Left kidney (tissue), 2 donors: ENCODE data around the gene MCAM. TPM values are rescaled to one million over a fixed set of nuclear protein-coding genes. Genes with fewer than 3 reads are reported as not detected.

Source experiments
- DNase-seq: peaks from one replicate; pipeline ENCODE4 v3.0.0-alpha.2; 2013
- polyA plus RNA-seq: library from polyadenylated mRNA; unstranded; fragments of 120-200 nt; gene quantifications from one replicate; pipeline ENCODE4 v1.2.1, GENCODE V29; 2013; ENCODE audit not compliant: insufficient read length

Gene MCAM
- polyA plus RNA-seq, 1 donor: 42.5 TPM

DNA sequence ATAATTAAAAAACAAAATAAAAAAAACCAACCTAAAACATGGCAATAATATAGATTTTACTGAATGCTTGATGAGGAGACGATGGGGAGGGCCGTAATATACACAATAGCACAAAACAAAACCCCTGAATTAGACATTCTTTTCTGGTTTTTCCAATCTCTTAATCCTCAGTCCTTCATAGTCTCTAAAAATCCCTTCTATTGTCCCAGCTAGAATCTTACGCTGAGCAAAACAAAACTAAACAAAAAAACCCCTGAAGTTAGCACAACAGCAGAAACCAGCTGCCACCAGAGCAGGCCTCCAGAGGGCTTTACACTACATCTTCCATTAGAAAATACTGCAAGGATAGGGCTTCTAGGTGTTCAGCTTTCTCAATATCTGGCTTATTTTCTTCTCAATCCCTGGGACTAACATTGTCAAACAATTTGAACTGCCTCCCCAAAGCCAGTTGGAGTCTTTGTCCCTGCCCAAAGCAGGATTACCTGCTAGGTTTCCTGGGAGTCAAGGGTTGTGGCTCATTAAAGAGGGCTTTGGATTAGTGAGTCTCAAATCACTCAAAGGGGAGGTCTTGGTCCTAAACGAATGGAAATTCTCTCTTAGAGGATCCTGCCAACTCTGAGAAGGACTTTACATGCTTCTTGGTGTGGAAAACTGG is 15.3 kb upstream of the MCAM start:
- no peak for DNase-seq

DNA sequence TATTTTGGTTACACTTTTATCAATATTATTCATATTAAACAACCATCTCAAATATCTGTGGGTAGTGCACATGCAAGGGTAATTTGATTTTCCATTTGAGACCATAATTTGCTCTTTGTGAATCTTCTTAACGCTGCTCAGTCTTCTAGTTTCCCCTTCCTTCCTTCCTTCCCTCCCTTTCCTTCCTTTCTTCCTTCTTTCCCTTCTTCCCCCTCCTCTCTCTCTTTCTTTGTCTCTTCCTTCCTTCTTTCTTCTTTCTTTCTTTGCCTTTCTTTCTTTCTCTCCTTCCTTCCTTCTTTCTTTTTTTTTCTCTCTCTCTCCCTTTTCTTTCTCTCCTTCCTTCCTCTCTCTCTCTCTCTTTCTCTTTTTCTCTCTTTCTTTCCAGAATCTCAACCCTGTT is 13.3 kb upstream of the MCAM start:
- no peak for DNase-seq

- DNase-seq: no peak
Measured at GRCh38 chr11:119329320-119329719, 12.4 kb upstream of the MCAM start.

DNA sequence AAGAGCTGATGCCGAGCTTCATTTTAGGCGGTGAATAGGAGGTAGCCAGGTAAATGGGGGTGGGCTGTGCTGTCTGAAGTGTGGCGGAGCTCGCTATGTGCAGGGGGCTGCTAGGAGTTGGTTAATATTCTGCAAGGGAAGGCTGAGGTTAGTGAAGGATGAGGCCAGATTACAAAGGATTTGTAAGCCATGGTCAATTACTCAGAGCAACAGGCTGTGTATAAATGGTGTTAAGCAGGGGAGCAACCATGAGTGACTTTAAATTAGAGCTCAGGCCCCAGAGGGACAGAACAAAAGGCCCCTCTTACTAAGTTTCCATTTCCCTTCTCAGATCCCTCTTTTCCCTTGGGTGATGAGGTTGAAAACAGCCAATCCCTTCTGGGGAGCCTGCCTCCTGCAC is 7.3 kb upstream of the MCAM start:
- DNase-seq: no peak

DNA sequence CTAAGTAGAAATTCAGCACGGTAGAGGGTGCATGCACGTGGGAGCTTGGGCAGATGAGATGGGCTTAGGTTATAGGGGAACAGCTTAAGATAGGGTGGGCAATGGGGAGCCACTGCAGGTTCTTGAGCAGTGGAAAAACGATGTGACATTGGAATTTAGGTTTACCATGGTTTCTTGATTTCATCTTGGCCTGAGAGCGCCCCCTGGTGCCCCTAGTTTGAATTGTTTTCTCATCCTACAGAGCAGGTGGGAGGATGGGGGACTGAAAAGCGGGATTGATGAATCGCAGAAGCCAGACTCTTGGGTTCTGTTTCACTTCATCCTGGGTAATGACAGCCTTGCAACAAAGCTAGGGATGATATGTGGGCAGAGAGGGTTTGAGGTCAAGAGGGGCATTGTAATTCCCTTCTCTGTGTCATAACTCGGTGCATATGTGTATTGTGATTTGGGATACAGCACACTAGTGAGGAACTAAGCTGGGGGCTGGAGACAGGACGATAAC is 6.7 kb upstream of the MCAM start:
- peak; percentile 86 for DNase-seq

GRCh38 chr11:119322921-119323531 is 6.1 kb upstream of the MCAM start:
- no peak for DNase-seq

- DNase-seq: no peak
Measured at GRCh38 chr11:119322360-119322739, 5.4 kb upstream of the MCAM start.

GRCh38 chr11:119320776-119321524 is 4.0 kb upstream of the MCAM start:
- DNase-seq: peak; percentile 67

GRCh38 chr11:119320240-119320775 is 3.4 kb upstream of the MCAM start:
- DNase-seq: no peak

DNA sequence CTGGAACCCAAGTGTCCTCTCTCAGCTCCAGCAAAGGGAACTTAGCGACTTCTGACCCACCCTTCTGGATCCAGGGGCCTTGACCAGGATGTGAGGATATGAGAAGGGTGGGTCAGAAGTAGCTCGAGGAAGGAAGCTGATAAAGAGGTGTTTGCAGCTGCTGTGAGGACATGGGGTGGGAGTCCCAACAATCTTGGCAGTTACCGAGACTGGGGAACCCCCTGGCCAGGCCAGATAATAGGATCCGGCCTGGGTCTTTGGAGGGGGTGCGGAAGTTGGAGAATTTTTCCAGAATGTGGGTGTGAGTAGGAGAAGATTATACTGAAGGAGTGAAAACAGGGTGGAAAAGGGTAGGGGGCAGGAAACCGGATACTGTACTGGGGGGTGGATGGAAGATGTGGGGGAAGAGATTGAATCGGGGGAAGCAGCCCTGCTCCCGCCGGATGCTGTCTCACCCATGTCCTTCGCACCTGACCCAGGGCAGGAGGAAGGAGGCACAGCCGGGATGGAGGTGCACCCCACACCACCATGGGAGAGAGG is 2.8 kb upstream of the MCAM start:
- DNase-seq: no peak

GRCh38 chr11:119319136-119319699 is 2.3 kb upstream of the MCAM start:
- DNase-seq: no peak

DNA sequence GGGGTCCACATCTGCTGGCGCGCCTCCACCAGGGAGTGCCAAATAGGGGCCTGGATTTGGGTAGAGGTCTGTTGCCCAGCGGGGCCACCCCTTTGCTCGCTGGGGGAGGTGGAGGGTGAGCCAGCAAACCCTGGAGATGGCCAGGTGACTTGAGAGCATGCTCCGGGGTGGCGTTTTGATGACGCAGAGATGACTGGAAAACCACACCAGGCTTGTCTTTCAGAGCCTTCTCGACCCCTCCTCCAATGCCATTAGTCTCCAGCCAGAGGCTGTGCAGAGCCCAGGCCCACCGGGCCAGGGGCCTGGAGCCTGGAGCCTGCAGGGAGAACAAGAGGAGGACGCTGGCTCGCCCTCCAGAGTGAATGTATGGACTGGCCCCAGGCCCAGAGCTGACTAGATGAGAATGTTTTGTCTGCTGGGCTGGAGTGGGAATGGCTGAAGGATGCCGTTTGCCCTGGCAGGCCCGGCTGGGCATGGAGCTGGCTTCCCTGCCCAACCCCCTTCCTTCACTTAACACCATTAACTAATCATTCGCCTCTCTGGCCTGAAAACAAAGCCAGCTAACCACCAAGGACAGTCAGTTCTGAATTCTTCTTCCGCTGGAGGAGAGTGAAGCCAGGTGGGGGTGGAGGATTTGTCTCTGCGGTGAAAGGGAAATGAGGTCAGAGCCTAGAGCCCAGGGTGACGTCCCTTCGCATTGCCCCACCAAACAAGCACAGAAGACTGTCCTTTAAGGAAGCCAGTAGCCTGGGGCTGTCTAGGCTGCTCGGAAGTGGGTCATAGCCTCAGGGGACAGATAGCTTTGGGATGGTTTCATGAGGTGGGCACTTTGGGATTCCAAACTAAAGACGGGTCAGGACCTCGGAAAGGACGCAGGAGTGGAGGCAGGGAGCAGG is 1.6 kb upstream of the MCAM start:
- no peak for DNase-seq

DNA sequence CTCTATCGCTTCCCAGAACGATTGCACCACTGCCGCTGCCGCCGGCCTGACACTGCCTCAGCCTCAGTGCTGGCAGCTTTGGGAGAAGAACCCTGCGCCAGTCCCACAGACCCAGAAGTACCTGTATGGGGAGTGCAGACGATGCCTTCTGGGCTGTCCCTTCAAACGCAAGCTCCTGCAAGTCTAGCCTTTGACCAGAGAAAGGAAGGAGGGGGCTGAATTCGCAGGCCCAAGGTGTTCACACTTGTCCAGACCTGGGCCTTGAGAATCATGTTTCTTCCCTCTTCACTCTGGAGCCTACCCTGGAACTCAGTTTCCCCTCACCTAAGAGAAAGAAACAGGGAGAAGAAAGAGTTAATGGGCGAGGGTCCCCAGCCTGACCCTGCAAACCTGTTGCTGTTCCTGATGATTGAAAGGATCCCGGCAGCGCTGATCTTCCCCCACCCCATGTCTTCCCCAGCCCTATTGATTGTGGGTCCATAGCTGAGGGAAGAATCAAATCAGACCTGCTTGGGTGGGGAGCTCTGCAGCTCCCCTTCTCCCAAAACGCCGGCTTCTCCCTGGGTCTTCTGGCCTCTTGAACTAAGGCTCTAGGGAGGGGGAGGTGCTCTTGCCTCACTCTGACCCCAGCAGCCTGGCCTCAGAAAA is 786 bp upstream of the MCAM start:
- no peak for DNase-seq

DNA sequence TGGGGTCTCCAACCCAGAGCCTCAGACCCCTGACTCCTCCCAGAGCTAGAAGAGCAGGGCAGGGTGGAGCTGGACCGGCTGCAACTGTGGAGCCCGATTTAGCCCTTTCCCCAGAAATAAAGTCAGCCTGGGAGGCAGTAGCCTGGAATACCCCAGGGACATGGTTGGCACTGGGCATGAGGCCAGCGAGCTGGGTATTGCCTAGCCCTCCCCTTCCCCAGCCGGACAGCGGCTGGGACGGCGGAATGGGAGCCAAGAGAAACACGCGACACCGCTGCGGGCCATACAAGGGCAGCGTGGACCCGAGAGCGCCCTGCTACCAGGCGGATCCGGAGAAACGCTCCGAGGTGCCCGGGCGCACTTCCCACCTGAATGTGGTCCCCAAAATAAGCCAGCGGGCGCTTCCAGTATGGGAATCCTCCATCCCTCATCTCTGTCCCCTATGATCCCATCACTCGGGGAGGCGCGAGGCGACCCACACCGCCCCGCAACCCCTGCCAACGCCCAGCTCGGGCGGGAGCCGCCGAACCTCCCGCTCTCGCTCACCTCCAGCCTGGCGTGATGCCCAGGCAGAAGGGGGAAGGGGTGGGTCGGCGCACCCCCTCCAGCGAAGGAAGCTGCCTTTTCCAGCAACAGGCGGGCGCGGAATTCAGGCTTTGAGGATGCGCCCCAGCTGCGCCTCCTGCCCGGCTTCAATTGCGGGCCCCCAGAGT is 758 bp downstream of the MCAM start:
- DNase-seq: no peak

GRCh38 chr11:119315131-119316015 is 1.6 kb downstream of the MCAM start:
- DNase-seq: no peak

DNA sequence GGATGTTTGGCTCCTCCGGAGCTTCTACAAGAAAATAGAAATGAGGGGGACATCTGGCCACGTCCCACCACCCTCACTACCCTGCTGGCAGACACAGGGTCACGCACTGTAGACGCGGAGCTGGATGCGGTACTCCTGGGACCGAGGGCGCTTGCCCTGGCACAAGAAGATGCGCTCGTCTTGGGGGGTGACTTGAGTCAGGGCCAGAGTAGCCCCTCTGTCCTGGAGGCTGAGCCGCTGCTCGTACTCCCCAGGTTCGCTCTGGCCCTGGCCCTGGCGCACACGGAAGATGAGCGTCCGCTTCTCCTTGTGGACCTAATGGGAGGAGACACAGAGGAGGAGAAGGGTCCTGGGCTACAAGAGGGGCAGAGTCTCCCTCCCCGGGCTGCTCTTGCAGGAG is 2.2 kb downstream of the MCAM start:
- DNase-seq: no peak

DNA sequence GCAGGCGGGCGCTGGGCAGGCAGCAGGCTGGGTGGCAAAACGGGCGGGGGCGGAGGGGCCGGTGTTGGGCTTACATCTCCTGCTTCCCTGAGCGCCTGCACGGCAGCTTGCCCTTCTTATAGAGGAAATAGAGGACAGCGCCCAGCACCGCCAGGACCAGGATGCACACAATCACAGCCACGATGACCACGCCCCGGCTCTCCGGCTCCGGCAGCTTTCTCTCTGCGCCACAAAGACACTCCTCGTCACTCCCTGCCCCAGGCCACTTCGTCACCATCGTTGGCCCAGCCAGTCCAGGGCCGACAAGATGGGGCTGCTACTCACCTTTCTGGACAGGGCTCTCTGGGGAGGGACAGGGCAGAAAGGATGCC is 6.3 kb downstream of the MCAM start:
- DNase-seq: no peak

GRCh38 chr11:119309953-119310681 is 6.8 kb downstream of the MCAM start:
- DNase-seq: no peak
